Panc1 (cell line): ENCODE results near the gene SLC9A3.

Source experiments
- POLR2AphosphoS5 ChIP-seq: IDR thresholded peaks from 2 replicates; pipeline ENCODE4 v1.6.1; 2012; ENCODE audit warnings: mild to moderate bottlenecking, low read depth, low read length, moderate library complexity
- REST ChIP-seq, 2 experiments: IDR thresholded peaks; 2 replicates each; pipeline ENCODE4 v1.6.1; 2011 to 2012; ENCODE audit warnings: low read depth in 2 of 2, control low read depth in 1 of 2, low read length in 1 of 2, mild to moderate bottlenecking in 1 of 2, moderate library complexity in 1 of 2; ENCODE audit not compliant: insufficient read depth in 1 of 2
- TF ChIP-seq, protein P1 (sequence below): fragments of 450-650 bp; IDR thresholded peaks from 2 replicates; pipeline ENCODE4 v1.5.1; 2017; ENCODE audit warnings: mild to moderate bottlenecking

DNA sequence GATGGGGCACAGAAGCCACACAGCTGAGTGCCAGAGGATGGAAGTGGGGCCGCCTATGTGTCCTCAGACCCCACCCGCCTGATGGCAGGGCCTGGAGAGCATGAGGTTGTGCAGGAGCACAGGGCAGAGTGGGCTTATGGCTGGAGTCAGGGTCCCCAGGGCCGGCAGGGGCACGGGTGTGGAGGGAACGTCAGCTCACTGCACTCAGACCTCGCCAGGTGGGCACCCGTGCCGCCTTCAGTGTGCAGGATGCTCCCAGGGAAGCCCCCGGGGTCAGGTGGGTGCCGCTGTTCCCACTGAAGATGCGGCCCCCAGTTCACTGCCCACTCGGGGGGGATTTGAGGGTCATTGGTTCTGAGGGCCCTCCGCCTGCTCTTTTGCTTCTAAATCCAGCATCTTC is 46.4 kb downstream of the SLC9A3 start:
- TF ChIP-seq, protein P1, sequence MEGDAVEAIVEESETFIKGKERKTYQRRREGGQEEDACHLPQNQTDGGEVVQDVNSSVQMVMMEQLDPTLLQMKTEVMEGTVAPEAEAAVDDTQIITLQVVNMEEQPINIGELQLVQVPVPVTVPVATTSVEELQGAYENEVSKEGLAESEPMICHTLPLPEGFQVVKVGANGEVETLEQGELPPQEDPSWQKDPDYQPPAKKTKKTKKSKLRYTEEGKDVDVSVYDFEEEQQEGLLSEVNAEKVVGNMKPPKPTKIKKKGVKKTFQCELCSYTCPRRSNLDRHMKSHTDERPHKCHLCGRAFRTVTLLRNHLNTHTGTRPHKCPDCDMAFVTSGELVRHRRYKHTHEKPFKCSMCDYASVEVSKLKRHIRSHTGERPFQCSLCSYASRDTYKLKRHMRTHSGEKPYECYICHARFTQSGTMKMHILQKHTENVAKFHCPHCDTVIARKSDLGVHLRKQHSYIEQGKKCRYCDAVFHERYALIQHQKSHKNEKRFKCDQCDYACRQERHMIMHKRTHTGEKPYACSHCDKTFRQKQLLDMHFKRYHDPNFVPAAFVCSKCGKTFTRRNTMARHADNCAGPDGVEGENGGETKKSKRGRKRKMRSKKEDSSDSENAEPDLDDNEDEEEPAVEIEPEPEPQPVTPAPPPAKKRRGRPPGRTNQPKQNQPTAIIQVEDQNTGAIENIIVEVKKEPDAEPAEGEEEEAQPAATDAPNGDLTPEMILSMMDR = no peak
- TF ChIP-seq REST (IDR thresholded peaks at IDR 0.05; ENCODE audit: insufficient read depth in 1 of 2, low read depth in 2 of 2, low read length in 1 of 2) (no peak), POLR2AphosphoS5 (no peak)
